Measurements from ENCODE around the gene KIF1A.

GRCh38 chr2:240750409-240750808 lies 69.6 kb downstream of the KIF1A start:
- no peak for TF ChIP-seq CDX4 (CRISPR knock-in tag; IDR thresholded peaks at IDR 0.05; ENCODE audit: borderline replicate concordance)
- TF ChIP-seq, protein P1, sequence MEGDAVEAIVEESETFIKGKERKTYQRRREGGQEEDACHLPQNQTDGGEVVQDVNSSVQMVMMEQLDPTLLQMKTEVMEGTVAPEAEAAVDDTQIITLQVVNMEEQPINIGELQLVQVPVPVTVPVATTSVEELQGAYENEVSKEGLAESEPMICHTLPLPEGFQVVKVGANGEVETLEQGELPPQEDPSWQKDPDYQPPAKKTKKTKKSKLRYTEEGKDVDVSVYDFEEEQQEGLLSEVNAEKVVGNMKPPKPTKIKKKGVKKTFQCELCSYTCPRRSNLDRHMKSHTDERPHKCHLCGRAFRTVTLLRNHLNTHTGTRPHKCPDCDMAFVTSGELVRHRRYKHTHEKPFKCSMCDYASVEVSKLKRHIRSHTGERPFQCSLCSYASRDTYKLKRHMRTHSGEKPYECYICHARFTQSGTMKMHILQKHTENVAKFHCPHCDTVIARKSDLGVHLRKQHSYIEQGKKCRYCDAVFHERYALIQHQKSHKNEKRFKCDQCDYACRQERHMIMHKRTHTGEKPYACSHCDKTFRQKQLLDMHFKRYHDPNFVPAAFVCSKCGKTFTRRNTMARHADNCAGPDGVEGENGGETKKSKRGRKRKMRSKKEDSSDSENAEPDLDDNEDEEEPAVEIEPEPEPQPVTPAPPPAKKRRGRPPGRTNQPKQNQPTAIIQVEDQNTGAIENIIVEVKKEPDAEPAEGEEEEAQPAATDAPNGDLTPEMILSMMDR (IDR thresholded peaks at IDR 0.05): no peak
